GM12878 (cell line): ENCODE results near the gene ARHGAP26. TPM values are rescaled to one million over a fixed set of nuclear protein-coding genes. Genes with fewer than 3 reads are reported as not detected.

Source experiments
- CHD1 ChIP-seq: IDR thresholded peaks from 2 replicates; pipeline ENCODE4 v1.6.1; 2012; ENCODE audit warnings: low read depth, low read length, improper control_type of control experiment
- EP300 ChIP-seq, 2 experiments: fragments of 150-350 bp in 1 of 2; IDR thresholded peaks; 2 replicates each; pipeline ENCODE4 v1.6.1; 2011 to 2012; ENCODE audit warnings: low read depth in 2 of 2, low read length in 2 of 2, borderline replicate concordance in 1 of 2, improper control_type of control experiment in 1 of 2, inconsistent platforms in 1 of 2; ENCODE audit not compliant: control insufficient read depth in 1 of 2
- IKZF2 ChIP-seq, 2 experiments: fragments of 450-650 bp; IDR thresholded peaks; 2 replicates each; pipeline ENCODE4 v1.6.1; 2017; ENCODE audit warnings: mild to moderate bottlenecking in 2 of 2, moderate library complexity in 2 of 2
- NR2C2 ChIP-seq: IDR thresholded peaks from 2 replicates; pipeline ENCODE4 v1.6.1; 2011; ENCODE audit warnings: borderline replicate concordance, low read depth; ENCODE audit not compliant: control insufficient read depth, insufficient read length
- PAX8 ChIP-seq: fragments of 450-650 bp; IDR thresholded peaks from 2 replicates; pipeline ENCODE4 v1.6.1; 2017; ENCODE audit warnings: mild to moderate bottlenecking, moderate library complexity
- POU2F2 ChIP-seq: IDR thresholded peaks from 3 replicates; pipeline ENCODE4 v1.6.1; 2011; ENCODE audit warnings: low read depth, mild to moderate bottlenecking, low read length, borderline replicate concordance
- RAD21 ChIP-seq: IDR thresholded peaks from 2 replicates; pipeline ENCODE4 v1.6.1; 2011; ENCODE audit warnings: mild to moderate bottlenecking, low read depth, low read length, moderate library complexity; ENCODE audit not compliant: insufficient read depth
- TCF7 ChIP-seq: IDR thresholded peaks from 2 replicates; pipeline ENCODE4 v1.6.1; 2014; ENCODE audit warnings: antibody characterized with exemption, borderline replicate concordance
- ZBTB40 ChIP-seq: fragments of 450-650 bp; IDR thresholded peaks from 2 replicates; pipeline ENCODE4 v1.6.1; 2016; ENCODE audit warnings: mild to moderate bottlenecking, moderate library complexity, borderline replicate concordance
- polyA plus RNA-seq, 11 experiments: library from polyadenylated mRNA; depleted of rRNA in 4 of 11; unstranded in 6 of 11; stranded (reverse) in 5 of 11; fragments of >200 nt; fragmentation: Nextera tagmentation in 4 of 11; fragmentation: Illumina TruSeq in 1 of 11; extraction: Ambion mirVana in 4 of 11; extraction: Trizol in 1 of 11; gene quantifications; 1 replicate in 1 of 11; 2 replicates in 10 of 11; pipeline versions ENCODE4 v1.2.1 to v1.2.3, GENCODE V29; 2011 to 2016; ENCODE audit warnings: inconsistent platforms in 2 of 11, missing spikeins in 2 of 11, low read depth in 1 of 11
- total RNA-seq, 4 experiments: library from RNA; depleted of rRNA in 3 of 4; stranded (reverse); fragments of >200 nt in 3 of 4; fragmentation: Illumina TruSeq in 1 of 4; extraction: Trizol in 1 of 4; gene quantifications; 2 replicates each; pipeline versions ENCODE4 v1.2.1 to v1.2.3, GENCODE V29; 2013 to 2021
- TF ChIP-seq, protein P1 (sequence below): IDR thresholded peaks from 2 replicates; pipeline ENCODE4 v1.6.1; 2011; ENCODE audit warnings: borderline replicate concordance, low read depth, mild to moderate bottlenecking, moderate library complexity, low read length; ENCODE audit not compliant: insufficient read depth, poor library complexity, severe bottlenecking

ARHGAP26 gene
- total and polyA plus RNA-seq, 10 of the 15 experiments (the other 5 are each of a cell fraction or from before 2014, with no cell fraction given): 9.4 to 41.5 (median 19.3) TPM

DNA sequence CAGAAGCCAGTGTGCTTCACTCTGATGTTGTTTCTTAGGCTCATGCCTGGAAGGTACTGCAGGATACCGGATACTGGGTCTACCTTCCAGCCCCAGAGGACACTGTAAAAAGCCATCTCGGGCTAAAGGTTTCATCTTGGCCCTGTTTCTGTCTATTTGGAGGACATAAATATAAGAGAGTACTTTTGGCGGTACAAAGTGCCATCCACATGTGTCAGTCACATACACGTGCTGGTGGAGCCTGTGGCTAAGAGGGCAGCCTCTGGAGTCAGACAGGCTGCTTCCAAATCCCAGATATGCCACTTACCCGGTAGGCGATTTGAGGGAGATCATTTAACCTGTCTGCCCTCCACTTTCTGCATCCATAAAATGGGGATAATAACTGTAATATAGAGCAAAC is 472.9 kb downstream of the ARHGAP26 start (continued):
- no peak for TF ChIP-seq ZBTB40
- TF ChIP-seq CHD1: no peak
- no peak for TF ChIP-seq IKZF2 (IDR thresholded peaks at IDR 0.05)
- no peak for TF ChIP-seq TCF7
- TF ChIP-seq PAX8: no peak
- no peak for TF ChIP-seq POU2F2
- TF ChIP-seq RAD21: no peak
- no peak for TF ChIP-seq EP300 (IDR thresholded peaks at IDR 0.05; ENCODE audit: borderline replicate concordance in 1 of 2, control insufficient read depth in 1 of 2, low read depth in 2 of 2, low read length in 2 of 2)
- no peak for TF ChIP-seq NR2C2
- TF ChIP-seq, protein P1, sequence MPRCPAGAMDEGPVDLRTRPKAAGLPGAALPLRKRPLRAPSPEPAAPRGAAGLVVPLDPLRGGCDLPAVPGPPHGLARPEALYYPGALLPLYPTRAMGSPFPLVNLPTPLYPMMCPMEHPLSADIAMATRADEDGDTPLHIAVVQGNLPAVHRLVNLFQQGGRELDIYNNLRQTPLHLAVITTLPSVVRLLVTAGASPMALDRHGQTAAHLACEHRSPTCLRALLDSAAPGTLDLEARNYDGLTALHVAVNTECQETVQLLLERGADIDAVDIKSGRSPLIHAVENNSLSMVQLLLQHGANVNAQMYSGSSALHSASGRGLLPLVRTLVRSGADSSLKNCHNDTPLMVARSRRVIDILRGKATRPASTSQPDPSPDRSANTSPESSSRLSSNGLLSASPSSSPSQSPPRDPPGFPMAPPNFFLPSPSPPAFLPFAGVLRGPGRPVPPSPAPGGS: no peak
- TF ChIP-seq, all 136 proteins: peak for 0
